Measurements from ENCODE around the gene LDLRAD4. TPM values are rescaled to one million over a fixed set of nuclear protein-coding genes. Genes with fewer than 3 reads are reported as not detected.

The LDLRAD4 gene
- polyA plus RNA-seq, 1 donor, result 8.0 TPM

GRCh38 chr18:13286456-13287125 is 68.0 kb downstream of the LDLRAD4 start:
- no peak for DNase-seq

GRCh38 chr18:13287372-13287771 is 68.8 kb downstream of the LDLRAD4 start:
- DNase-seq, result no peak

GRCh38 chr18:13288509-13289133 is 70.1 kb downstream of the LDLRAD4 start:
- no peak for DNase-seq

GRCh38 chr18:13289481-13290205 is 71.1 kb downstream of the LDLRAD4 start:
- DNase-seq, result peak; percentile 48

- no peak for DNase-seq
Observed at GRCh38 chr18:13290856-13291271, 72.3 kb downstream of the LDLRAD4 start.

- no peak for DNase-seq
Observed at GRCh38 chr18:13291299-13291698, 72.7 kb downstream of the LDLRAD4 start.

- no peak for DNase-seq
Observed at GRCh38 chr18:13291745-13292447, 73.3 kb downstream of the LDLRAD4 start.

- DNase-seq, result no peak
Observed at GRCh38 chr18:13292736-13293135, 74.2 kb downstream of the LDLRAD4 start.

- no peak for DNase-seq
Observed at GRCh38 chr18:13294309-13294708, 75.7 kb downstream of the LDLRAD4 start.

GRCh38 chr18:13295894-13296293 is 77.3 kb downstream of the LDLRAD4 start:
- no peak for DNase-seq

GRCh38 chr18:13296867-13297574 is 78.5 kb downstream of the LDLRAD4 start:
- no peak for DNase-seq

- no peak for DNase-seq
Observed at GRCh38 chr18:13298262-13298661, 79.7 kb downstream of the LDLRAD4 start.

GRCh38 chr18:13300029-13300428 is 81.5 kb downstream of the LDLRAD4 start:
- DNase-seq, result no peak

GRCh38 chr18:13300796-13301195 is 82.2 kb downstream of the LDLRAD4 start:
- DNase-seq, result no peak

GRCh38 chr18:13302040-13302439 is 83.5 kb downstream of the LDLRAD4 start:
- no peak for DNase-seq

- DNase-seq, result peak; percentile 67
Observed at GRCh38 chr18:13302457-13303225, 84.1 kb downstream of the LDLRAD4 start.

- no peak for DNase-seq
Observed at GRCh38 chr18:13303756-13304364, 85.3 kb downstream of the LDLRAD4 start.

GRCh38 chr18:13305301-13305700 is 86.7 kb downstream of the LDLRAD4 start:
- DNase-seq, result no peak

- DNase-seq, result no peak
Observed at GRCh38 chr18:13306583-13306982, 88.0 kb downstream of the LDLRAD4 start.

GRCh38 chr18:13308369-13308768 is 89.8 kb downstream of the LDLRAD4 start:
- DNase-seq, result no peak
